ENCODE measurements around the gene ARPC5L.
A peak's percentile ranks its signal among the peaks of the same experiment; 100 is the strongest.

Gene ARPC5L

GRCh38 chr9:124860582-124861341, 1.2 kb upstream of the ARPC5L start:
- DNase-seq: no peak
- peaks cover 23 to 26% of the 10 kb centered on the region in 2 donors for H3K4me1 Mint-ChIP-seq (ENCODE audit: low read depth in 2 of 2)
- H3K36me3 Mint-ChIP-seq (ENCODE audit: insufficient read depth): peaks cover 44% of the 10 kb centered on the region

GRCh38 chr9:124863371-124863871, 1.5 kb downstream of the ARPC5L start:
- no peak for DNase-seq
- no peak overlapping the region for H3K27ac Mint-ChIP-seq
- ATAC-seq (replicated peaks): no peak

More at GRCh38 chr9:124860582-124861341, 1.2 kb upstream of the ARPC5L start:
- Mint-ChIP-seq H3K27ac (peak overlapping the region; percentile 94 to 95), H3K9me3 (no peaks in the 10 kb centered on the region), H3K4me3 (peak overlapping the region; percentile 95 to 96), H3K27me3 (no peaks in the 10 kb centered on the region)
- ATAC-seq (replicated peaks): no peak

GRCh38 chr9:124868511-124869465, 6.9 kb downstream of the ARPC5L start:
- H3K9me3 Mint-ChIP-seq: no peaks in the 10 kb centered on the region
- H3K27ac Mint-ChIP-seq: peak overlapping the region; percentile 93 to 97
- DNase-seq: peak; percentile 86 to 92 (median 89)
- H3K4me3 Mint-ChIP-seq: peak overlapping the region; percentile 93 to 97
- ATAC-seq (replicated peaks): peak; percentile 65
- H3K36me3 Mint-ChIP-seq (ENCODE audit: insufficient read depth): peaks cover 54% of the 10 kb centered on the region
- peaks cover 42 to 45% of the 10 kb centered on the region in 2 donors for H3K4me1 Mint-ChIP-seq (ENCODE audit: low read depth in 2 of 2)
- no peaks in the 10 kb centered on the region for H3K27me3 Mint-ChIP-seq

More at GRCh38 chr9:124863371-124863871, 1.5 kb downstream of the ARPC5L start:
- no peaks in the 10 kb centered on the region for H3K27me3 Mint-ChIP-seq
- H3K9me3 Mint-ChIP-seq: no peaks in the 10 kb centered on the region
- H3K36me3 Mint-ChIP-seq (ENCODE audit: insufficient read depth): peaks cover 38% of the 10 kb centered on the region
- peaks cover 25 to 31% of the 10 kb centered on the region in 2 donors for H3K4me1 Mint-ChIP-seq (ENCODE audit: low read depth in 2 of 2)
- peak overlapping the region; percentile 46 to 96 for H3K4me3 Mint-ChIP-seq

- DNase-seq: peak in 2 of 3 experiments; percentile 45 to 46
- H3K27me3 Mint-ChIP-seq: no peaks in the 10 kb centered on the region
Observed at GRCh38 chr9:124869466-124869985, 7.6 kb downstream of the ARPC5L start.

GRCh38 chr9:124869986-124870560, 8.1 kb downstream of the ARPC5L start:
- Mint-ChIP-seq H3K27ac (peak overlapping the region; percentile 91 to 97), H3K9me3 (no peaks in the 10 kb centered on the region), H3K36me3 (ENCODE audit: insufficient read depth) (peaks cover 66% of the 10 kb centered on the region), H3K4me1 (ENCODE audit: low read depth in 2 of 2) (peaks cover 51 to 54% of the 10 kb centered on the region in 2 donors), H3K4me3 (peak overlapping the region; percentile 93 to 97), H3K27me3 (no peaks in the 10 kb centered on the region)
- peak; percentile 64 for ATAC-seq (replicated peaks)
- DNase-seq: peak; percentile 83 to 88 (median 84)

More at GRCh38 chr9:124869466-124869985, 7.6 kb downstream of the ARPC5L start:
- no peaks in the 10 kb centered on the region for H3K9me3 Mint-ChIP-seq
- H3K4me3 Mint-ChIP-seq: peak overlapping the region; percentile 93 to 97
- ATAC-seq (replicated peaks): peak; percentile 26
- H3K27ac Mint-ChIP-seq: peak overlapping the region; percentile 91 to 97
- peaks cover 45 to 50% of the 10 kb centered on the region in 2 donors for H3K4me1 Mint-ChIP-seq (ENCODE audit: low read depth in 2 of 2)
- peaks cover 61% of the 10 kb centered on the region for H3K36me3 Mint-ChIP-seq (ENCODE audit: insufficient read depth)

- ATAC-seq (replicated peaks): no peak
- Mint-ChIP-seq H3K4me3 (peak overlapping the region; percentile 93 to 97), H3K9me3 (no peaks in the 10 kb centered on the region), H3K27ac (peak overlapping the region; percentile 91 to 97), H3K4me1 (ENCODE audit: low read depth in 2 of 2) (peaks cover 54% of the 10 kb centered on the region in 2 donors), H3K27me3 (no peaks in the 10 kb centered on the region), H3K36me3 (ENCODE audit: insufficient read depth) (peaks cover 70% of the 10 kb centered on the region)
- no peak for DNase-seq
Observed at GRCh38 chr9:124870723-124871122, 8.8 kb downstream of the ARPC5L start.

- H3K27ac Mint-ChIP-seq: peak overlapping the region; percentile 91 to 97
- no peaks in the 10 kb centered on the region for H3K9me3 Mint-ChIP-seq
- H3K4me3 Mint-ChIP-seq: peak overlapping the region; percentile 93 to 97
- ATAC-seq (replicated peaks) (no peak), DNase-seq (no peak)
- H3K36me3 Mint-ChIP-seq (ENCODE audit: insufficient read depth): peaks cover 74% of the 10 kb centered on the region
- H3K27me3 Mint-ChIP-seq: no peaks in the 10 kb centered on the region
- H3K4me1 Mint-ChIP-seq (ENCODE audit: low read depth in 2 of 2): peaks cover 54% of the 10 kb centered on the region in 2 donors
Observed at GRCh38 chr9:124871156-124871561, 9.2 kb downstream of the ARPC5L start.

GRCh38 chr9:124873664-124874063, 11.7 kb downstream of the ARPC5L start:
- Mint-ChIP-seq H3K27me3 (no peaks in the 10 kb centered on the region), H3K27ac (peak overlapping the region; percentile 91 to 97), H3K9me3 (no peaks in the 10 kb centered on the region), H3K4me3 (peak overlapping the region; percentile 93 to 97), H3K36me3 (ENCODE audit: insufficient read depth) (peaks cover 96% of the 10 kb centered on the region), H3K4me1 (ENCODE audit: low read depth in 2 of 2) (peaks cover 53 to 59% of the 10 kb centered on the region in 2 donors)
- DNase-seq: peak; percentile 48 to 50 (median 50)
- peak; percentile 16 for ATAC-seq (replicated peaks)

GRCh38 chr9:124875501-124875900, 13.6 kb downstream of the ARPC5L start:
- Mint-ChIP-seq H3K36me3 (ENCODE audit: insufficient read depth) (peaks cover 93% of the 10 kb centered on the region), H3K4me3 (peak overlapping the region in 1 of 2 donors; percentile 93), H3K27me3 (no peaks in the 10 kb centered on the region), H3K27ac (peak overlapping the region; percentile 91 to 97), H3K9me3 (no peaks in the 10 kb centered on the region), H3K4me1 (ENCODE audit: low read depth in 2 of 2) (peaks cover 52 to 60% of the 10 kb centered on the region in 2 donors)
- no peak for ATAC-seq (replicated peaks)
- no peak for DNase-seq

GRCh38 chr9:124877021-124877782, 15.3 kb downstream of the ARPC5L start:
- Mint-ChIP-seq H3K9me3 (no peaks in the 10 kb centered on the region), H3K27ac (peak overlapping the region in 1 of 2 donors; percentile 35), H3K36me3 (ENCODE audit: insufficient read depth) (peaks cover 81% of the 10 kb centered on the region), H3K4me3 (no peak overlapping the region), H3K4me1 (ENCODE audit: low read depth in 2 of 2) (peaks cover 36 to 49% of the 10 kb centered on the region in 2 donors), H3K27me3 (no peaks in the 10 kb centered on the region)
- no peak for DNase-seq
- no peak for ATAC-seq (replicated peaks)

GRCh38 chr9:124878021-124878420, 16.1 kb downstream of the ARPC5L start:
- Mint-ChIP-seq H3K4me3 (no peak overlapping the region), H3K27ac (peak overlapping the region in 1 of 2 donors; percentile 35), H3K36me3 (ENCODE audit: insufficient read depth) (peaks cover 73% of the 10 kb centered on the region), H3K27me3 (no peaks in the 10 kb centered on the region), H3K4me1 (ENCODE audit: low read depth in 2 of 2) (peaks cover 28 to 41% of the 10 kb centered on the region in 2 donors), H3K9me3 (no peaks in the 10 kb centered on the region)
- no peak for DNase-seq
- ATAC-seq (replicated peaks): no peak

GRCh38 chr9:124878518-124878917, 16.6 kb downstream of the ARPC5L start:
- no peak for DNase-seq
- Mint-ChIP-seq H3K4me1 (ENCODE audit: low read depth in 2 of 2) (peaks cover 23 to 36% of the 10 kb centered on the region in 2 donors), H3K9me3 (no peaks in the 10 kb centered on the region), H3K27me3 (no peaks in the 10 kb centered on the region), H3K36me3 (ENCODE audit: insufficient read depth) (peaks cover 68% of the 10 kb centered on the region), H3K4me3 (no peak overlapping the region), H3K27ac (peak overlapping the region in 1 of 2 donors; percentile 60)
- no peak for ATAC-seq (replicated peaks)

Measured in effector memory CD8-positive, alpha-beta T cell (primary cell).